WERI-Rb-1 (cell line): Measurements from ENCODE around the gene UBAP1L.

Source experiments
- DNase-seq: peaks from one replicate; pipeline ENCODE4 v3.0.0-alpha.2; 2020
- H3K27ac ChIP-seq: fragments of 250-450 bp; sonication (Bioruptor Pico); 2 replicates; pipeline ENCODE4 v1.5.1; 2020; ENCODE audit warnings: mild to moderate bottlenecking, moderate library complexity
- H3K27me3 ChIP-seq: fragments of 250-450 bp; sonication (Bioruptor Pico); 2 replicates; pipeline ENCODE4 v1.5.1; 2021; ENCODE audit warnings: mild to moderate bottlenecking, low read depth, moderate library complexity; ENCODE audit not compliant: insufficient read depth, severe bottlenecking
- H3K36me3 ChIP-seq: fragments of 250-450 bp; sonication (Bioruptor Pico); 2 replicates; pipeline ENCODE4 v1.5.1; 2020; ENCODE audit warnings: mild to moderate bottlenecking, moderate library complexity
- H3K4me3 ChIP-seq: 2 replicates; pipeline ENCODE4 v1.5.1; 2011; ENCODE audit warnings: low read depth, mild to moderate bottlenecking, control low read depth, low read length
- H3K9me3 ChIP-seq: fragments of 250-450 bp; sonication (Bioruptor Pico); 2 replicates; pipeline ENCODE4 v1.5.1; 2021; ENCODE audit warnings: mild to moderate bottlenecking, moderate library complexity; ENCODE audit not compliant: severe bottlenecking
- CTCF ChIP-seq: IDR thresholded peaks from 2 replicates; pipeline ENCODE4 v1.5.1; 2011; ENCODE audit warnings: low read depth, mild to moderate bottlenecking, control low read depth, inconsistent platforms, low read length

UBAP1L gene

DNA sequence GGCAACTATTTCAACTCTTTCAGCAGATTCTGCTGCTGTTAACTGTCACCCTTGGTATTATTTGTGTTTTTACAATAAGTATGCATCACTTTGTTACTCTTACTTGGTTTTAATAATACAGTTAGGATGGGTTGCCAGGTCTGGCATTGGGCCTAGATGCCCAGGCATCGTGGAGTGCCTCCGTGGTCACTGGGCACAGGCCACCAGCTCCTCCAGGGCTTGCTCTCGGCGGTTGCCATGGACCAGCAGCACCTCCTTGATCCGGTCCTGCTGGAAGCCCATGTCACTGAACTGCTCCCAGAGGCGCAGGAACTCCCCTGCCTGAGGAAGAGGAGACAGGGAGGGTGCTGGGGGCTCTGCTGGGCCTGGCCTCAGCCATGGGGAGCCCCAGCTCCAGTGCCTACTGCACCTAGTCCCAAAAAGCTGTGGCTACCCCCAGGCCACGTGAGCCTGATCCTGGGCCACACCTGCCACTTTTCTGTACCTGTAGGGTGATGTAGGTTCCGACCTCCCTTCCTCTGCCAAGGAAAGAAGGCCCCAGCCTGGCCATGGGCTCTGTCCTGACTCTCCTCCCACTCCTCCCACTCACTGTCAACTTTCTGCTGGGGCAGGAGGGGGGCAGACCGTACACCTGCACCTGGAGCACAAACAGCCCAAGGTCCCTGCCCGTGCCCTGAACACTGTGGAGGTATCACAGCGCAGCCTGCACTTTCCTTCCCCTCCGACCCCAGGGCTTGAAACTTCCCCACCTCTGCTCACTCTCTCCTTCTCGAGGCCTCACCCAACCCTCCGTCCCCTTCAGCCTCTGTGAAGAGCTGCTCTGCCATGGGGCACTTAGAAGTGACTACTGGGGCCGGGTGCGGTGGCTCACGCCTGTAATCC lies 21.8 kb downstream of the UBAP1L start:
- no peaks in the 10 kb centered on the region for H3K9me3 ChIP-seq
- no peaks in the 10 kb centered on the region for H3K27me3 ChIP-seq
- no peaks in the 10 kb centered on the region for H3K36me3 ChIP-seq
- no peak for DNase-seq
- TF ChIP-seq CTCF, result no peak
- no peak overlapping the region for H3K27ac ChIP-seq
- H3K4me3 ChIP-seq, result no peak overlapping the region

GRCh38 chr15:65091946-65092770 lies 22.8 kb downstream of the UBAP1L start:
- H3K27me3 ChIP-seq, result no peaks in the 10 kb centered on the region

GRCh38 chr15:65089206-65089824 lies 25.7 kb downstream of the UBAP1L start:
- Histone ChIP-seq H3K9me3 (no peaks in the 10 kb centered on the region), H3K27me3 (no peaks in the 10 kb centered on the region), H3K4me3 (no peak overlapping the region), H3K27ac (no peak overlapping the region), H3K36me3 (no peaks in the 10 kb centered on the region)
- TF ChIP-seq CTCF, result no peak
- no peak for DNase-seq

More at GRCh38 chr15:65091946-65092770, 22.8 kb downstream of the UBAP1L start:
- no peaks in the 10 kb centered on the region for H3K9me3 ChIP-seq
- H3K4me3 ChIP-seq, result no peak overlapping the region
- H3K36me3 ChIP-seq, result no peaks in the 10 kb centered on the region
- no peak for DNase-seq
- no peak overlapping the region for H3K27ac ChIP-seq
- TF ChIP-seq CTCF, result no peak

DNA sequence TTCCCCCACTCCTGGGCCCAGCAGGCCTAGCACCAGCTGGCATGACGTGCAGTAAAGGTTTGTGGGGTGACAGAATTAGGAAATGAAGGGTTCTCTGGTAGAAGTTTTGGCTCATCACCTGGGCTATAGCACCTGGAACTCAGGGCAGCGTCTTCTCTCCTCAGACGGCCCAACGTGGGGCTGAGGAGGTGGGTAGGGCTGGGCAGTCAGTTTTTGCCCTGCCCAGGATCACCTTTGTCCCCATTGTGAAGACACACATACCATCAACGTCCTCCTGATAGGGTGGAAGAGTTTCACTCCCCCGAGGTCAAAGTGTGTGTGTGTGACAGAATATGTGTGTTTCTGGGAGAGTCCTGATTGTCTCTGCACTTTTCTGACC lies 26.4 kb downstream of the UBAP1L start:
- no peak for TF ChIP-seq CTCF
- DNase-seq, result no peak
- H3K36me3 ChIP-seq, result no peaks in the 10 kb centered on the region
- H3K27ac ChIP-seq, result no peak overlapping the region
- H3K9me3 ChIP-seq, result no peaks in the 10 kb centered on the region
- H3K4me3 ChIP-seq, result no peak overlapping the region
- no peaks in the 10 kb centered on the region for H3K27me3 ChIP-seq

- no peak overlapping the region for H3K27ac ChIP-seq
- H3K27me3 ChIP-seq, result no peaks in the 10 kb centered on the region
- no peak overlapping the region for H3K4me3 ChIP-seq
- no peaks in the 10 kb centered on the region for H3K36me3 ChIP-seq
- no peaks in the 10 kb centered on the region for H3K9me3 ChIP-seq
- no peak for TF ChIP-seq CTCF
- DNase-seq, result no peak
Observed at GRCh38 chr15:65087873-65088642, 26.9 kb downstream of the UBAP1L start.
